Duodenal mucosa (tissue), 2 donors: ENCODE data around the gene UPK1B.
"Not testable (repeated sequence)": the region's sequence is repeated elsewhere in the genome, so short reads cannot be mapped to it uniquely, and the experiment has no call there.

Experiments
- H3K27ac ChIP-seq: one replicate; pipeline ENCODE4 v1.7.0; 2013; ENCODE audit warnings: low read depth, low read length
- H3K27me3 ChIP-seq, 2 donors: one replicate each; pipeline ENCODE4 v1.7.0; 2013; ENCODE audit warnings: low read length in 2 of 2, control low read depth in 1 of 2; ENCODE audit not compliant: insufficient read depth in 2 of 2, control insufficient read depth in 1 of 2
- H3K36me3 ChIP-seq, 2 donors: one replicate each; pipeline ENCODE4 v1.7.0; 2013; ENCODE audit warnings: low read length in 2 of 2, control low read depth in 1 of 2; ENCODE audit not compliant: insufficient read depth in 2 of 2, control insufficient read depth in 1 of 2
- H3K4me1 ChIP-seq, 2 donors: one replicate each; pipeline ENCODE4 v1.7.0; 2013; ENCODE audit warnings: low read length in 2 of 2, control low read depth in 1 of 2; ENCODE audit not compliant: insufficient read depth in 2 of 2, control insufficient read depth in 1 of 2
- H3K4me3 ChIP-seq, 2 donors: one replicate each; pipeline ENCODE4 v1.7.0; 2013; ENCODE audit warnings: low read length in 2 of 2, low read depth in 1 of 2
- H3K9ac ChIP-seq, 2 donors: one replicate each; pipeline ENCODE4 v1.7.0; 2013; ENCODE audit warnings: low read length in 2 of 2, low read depth in 1 of 2
- H3K9me3 ChIP-seq, 2 donors: one replicate each; pipeline ENCODE4 v1.7.0; 2013; ENCODE audit warnings: low read length in 2 of 2, control low read depth in 1 of 2; ENCODE audit not compliant: control insufficient read depth in 1 of 2

The UPK1B gene

GRCh38 chr3:119235151-119235550 lies 61.8 kb downstream of the UPK1B start:
- H3K27ac ChIP-seq: no peak overlapping the region
- no peak overlapping the region for H3K4me3 ChIP-seq
- H3K4me1 ChIP-seq: peaks cover 8 to 18% of the 10 kb centered on the region in 2 donors
- H3K9ac ChIP-seq: no peak overlapping the region
- H3K36me3 ChIP-seq: peaks cover 19 to 47% of the 10 kb centered on the region in 2 donors
- H3K27me3 ChIP-seq: no peaks in the 10 kb centered on the region
- no peaks in the 10 kb centered on the region for H3K9me3 ChIP-seq

- Histone ChIP-seq H3K4me3 (no peak overlapping the region), H3K9ac (no peak overlapping the region), H3K9me3 (no peaks in the 10 kb centered on the region), H3K36me3 (peaks cover 10 to 36% of the 10 kb centered on the region in 2 donors), H3K4me1 (peaks cover 16 to 18% of the 10 kb centered on the region in 2 donors), H3K27ac (no peak overlapping the region), H3K27me3 (no peaks in the 10 kb centered on the region)
Measured at GRCh38 chr3:119236756-119237155, 63.4 kb downstream of the UPK1B start.

GRCh38 chr3:119237299-119237698 lies 63.9 kb downstream of the UPK1B start:
- Histone ChIP-seq H3K27ac (no peak overlapping the region), H3K4me3 (no peak overlapping the region), H3K27me3 (no peaks in the 10 kb centered on the region), H3K9me3 (no peaks in the 10 kb centered on the region), H3K36me3 (peaks cover 8 to 32% of the 10 kb centered on the region in 2 donors), H3K9ac (no peak overlapping the region), H3K4me1 (peaks cover 16 to 18% of the 10 kb centered on the region in 2 donors)

DNA sequence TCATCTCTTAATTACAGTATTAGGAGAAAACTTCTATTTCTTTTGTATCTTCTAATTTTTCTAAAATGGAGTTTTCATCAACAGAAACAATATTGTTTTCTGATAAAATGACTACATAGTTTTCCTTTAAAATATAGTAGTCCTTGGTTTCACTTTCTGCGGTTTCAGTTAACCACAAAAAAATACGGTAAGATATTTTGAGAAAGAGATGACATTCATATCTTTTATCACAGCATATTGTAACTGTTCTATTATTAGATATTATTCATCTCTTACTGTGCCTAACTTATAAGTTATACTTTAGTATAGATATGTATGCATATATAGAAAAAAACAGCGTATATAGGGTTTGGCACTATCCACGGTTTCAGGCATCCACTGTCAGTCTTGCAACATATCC lies 65.0 kb downstream of the UPK1B start:
- Histone ChIP-seq H3K27me3 (no peaks in the 10 kb centered on the region), H3K4me1 (peaks cover 16 to 18% of the 10 kb centered on the region in 2 donors), H3K36me3 (peaks cover 7 to 26% of the 10 kb centered on the region in 2 donors), H3K9ac (no peak overlapping the region), H3K4me3 (peak overlapping the region; percentile 35 to 93), H3K27ac (no peak overlapping the region), H3K9me3 (no peaks in the 10 kb centered on the region)

- H3K36me3 ChIP-seq: peaks cover 7 to 17% of the 10 kb centered on the region in 2 donors
- H3K9ac ChIP-seq: peak overlapping the region in 1 of 2 donors; percentile 87
- H3K27ac ChIP-seq: no peak overlapping the region
- peak overlapping the region; percentile 80 to 93 for H3K4me3 ChIP-seq
- peaks cover 16 to 18% of the 10 kb centered on the region in 2 donors for H3K4me1 ChIP-seq
- no peaks in the 10 kb centered on the region for H3K27me3 ChIP-seq
- H3K9me3 ChIP-seq: no peaks in the 10 kb centered on the region
Measured at GRCh38 chr3:119239206-119239820, 65.9 kb downstream of the UPK1B start.

DNA sequence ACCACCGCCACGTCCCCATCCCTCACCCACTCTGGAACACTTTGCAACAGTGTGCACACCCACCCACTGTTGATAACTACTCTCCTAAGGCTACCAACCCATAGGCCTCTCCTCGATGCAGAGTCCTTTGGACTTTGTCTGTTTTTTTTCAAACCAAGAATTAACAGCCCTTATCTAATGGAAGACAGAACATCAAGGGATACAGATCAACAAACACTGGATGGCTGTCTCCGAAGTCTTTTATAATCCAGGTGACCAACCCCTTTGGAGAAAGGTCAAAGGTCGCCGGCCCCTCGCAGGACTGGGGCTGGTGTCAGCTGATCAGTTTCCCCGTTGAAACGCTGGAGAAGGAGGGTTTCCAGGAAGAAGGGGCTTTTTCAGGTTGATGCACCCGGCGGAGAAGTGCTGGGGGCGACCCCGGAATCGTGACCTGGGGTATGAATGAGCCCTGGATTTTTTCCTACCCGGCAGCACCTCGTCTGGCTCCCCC lies 66.7 kb downstream of the UPK1B start:
- Histone ChIP-seq H3K9me3 (no peaks in the 10 kb centered on the region), H3K27me3 (no peaks in the 10 kb centered on the region), H3K27ac (peak overlapping the region; percentile 92), H3K4me1 (peaks cover 12 to 16% of the 10 kb centered on the region in 2 donors), H3K4me3 (peak overlapping the region; percentile 80 to 93), H3K9ac (peak overlapping the region; percentile 85 to 87), H3K36me3 (peaks cover under 1 to 15% of the 10 kb centered on the region in 2 donors)

DNA sequence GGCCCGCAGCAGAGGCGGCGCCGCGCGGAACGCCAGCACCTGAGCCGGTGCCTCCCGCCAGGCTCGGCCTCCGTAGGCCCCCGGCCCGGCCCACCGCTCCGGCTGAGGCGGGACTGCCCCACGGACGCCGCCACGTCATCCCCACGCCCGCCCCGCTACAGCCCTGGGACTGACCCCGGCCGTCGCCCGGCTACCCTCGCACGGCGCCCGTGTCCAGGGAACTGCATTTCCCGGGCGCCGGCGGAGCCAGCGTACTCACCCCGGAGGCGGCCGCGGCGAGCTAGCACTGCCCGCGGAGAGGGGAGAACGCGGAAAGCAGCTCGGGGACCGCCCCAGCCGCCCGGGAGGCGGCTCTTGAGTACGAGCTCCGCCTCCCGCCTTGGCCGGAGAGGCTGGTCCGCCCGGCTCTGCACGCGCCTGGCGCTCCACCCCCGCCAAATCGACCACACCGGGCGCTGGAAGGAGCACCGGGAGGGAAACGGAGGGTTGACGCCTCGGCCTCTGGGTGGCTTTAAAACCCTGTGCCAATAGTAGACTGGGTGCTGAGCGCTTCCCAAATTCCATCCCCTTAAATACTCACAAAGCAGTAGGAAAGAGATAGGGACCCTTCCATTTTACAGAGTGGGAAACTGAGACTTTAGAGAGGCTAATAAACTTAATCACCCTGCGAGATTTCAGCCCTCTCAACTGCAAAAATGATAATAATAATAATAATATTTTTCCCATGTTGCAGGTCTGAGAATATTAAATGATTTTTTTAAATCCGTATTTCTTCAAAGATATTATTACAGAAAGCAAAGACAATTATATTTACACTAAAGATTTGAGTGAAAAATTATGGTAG lies 67.4 kb downstream of the UPK1B start, which contains the start of gene B4GALT4:
Gene B4GALT4 (minus strand): TSS at position 288 of the 844 bp plus-strand sequence. CDS start 10,779 bp downstream, outside the sequence.
- H3K9me3 ChIP-seq: no peaks in the 10 kb centered on the region
- H3K4me3 ChIP-seq: peak within 1 kb of the TSS; percentile 80 to 93
- peaks cover 0 to 10% of the 10 kb centered on the region in 2 donors for H3K36me3 ChIP-seq
- H3K27ac ChIP-seq: peak within 1 kb of the TSS; percentile 92
- peak within 1 kb of the TSS; percentile 85 to 87 for H3K9ac ChIP-seq
- H3K4me1 ChIP-seq: peaks cover 9 to 16% of the 10 kb centered on the region in 2 donors
- no peaks in the 10 kb centered on the region for H3K27me3 ChIP-seq

DNA sequence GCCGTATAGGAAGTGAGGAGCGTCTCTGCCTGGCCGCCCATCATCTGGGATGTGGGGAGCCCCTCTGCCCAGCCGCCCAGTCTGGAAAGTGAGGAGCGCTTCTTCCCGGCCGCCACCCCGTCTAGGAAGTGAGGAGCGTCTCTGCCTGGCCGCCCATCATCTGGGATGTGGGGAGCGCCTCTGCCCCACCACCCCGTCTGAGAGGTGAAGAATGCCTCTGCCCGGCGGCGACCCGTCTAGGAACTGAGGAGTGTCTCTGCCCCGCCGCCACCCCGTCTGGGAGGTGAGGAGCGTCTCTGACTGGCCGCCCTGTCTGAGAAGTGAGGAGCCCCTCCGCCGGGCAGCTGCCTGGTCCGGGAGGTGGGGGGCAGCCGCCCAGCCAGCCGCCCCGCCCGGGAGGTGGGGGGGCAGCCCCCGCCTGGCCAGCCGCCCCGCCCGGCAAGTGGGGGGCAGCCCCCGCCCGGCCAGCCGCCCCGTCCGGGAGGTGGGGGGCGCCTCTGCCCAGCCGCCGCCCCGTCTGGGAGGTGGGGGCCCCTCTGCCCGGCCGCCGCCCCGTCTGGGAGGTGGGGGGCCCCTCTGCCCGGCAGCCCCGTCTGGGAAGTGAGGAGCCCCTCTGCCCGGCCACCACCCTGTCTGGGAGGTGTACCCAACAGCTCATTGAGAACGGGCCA lies 69.1 kb downstream of the UPK1B start:
- not testable (repeated sequence) for H3K36me3 ChIP-seq, H3K9me3 ChIP-seq, H3K9ac ChIP-seq, H3K27me3 ChIP-seq, H3K27ac ChIP-seq, H3K4me3 ChIP-seq
- peaks cover 9 to 16% of the 10 kb centered on the region in 2 donors for H3K4me1 ChIP-seq

- not testable (repeated sequence) for H3K27ac ChIP-seq, H3K27me3 ChIP-seq, H3K4me3 ChIP-seq, H3K9ac ChIP-seq, H3K36me3 ChIP-seq, H3K9me3 ChIP-seq
- peaks cover 9 to 16% of the 10 kb centered on the region in 2 donors for H3K4me1 ChIP-seq
Measured at GRCh38 chr3:119243058-119243529, 69.7 kb downstream of the UPK1B start.
